Glomerular endothelial cell (primary cell): ENCODE results near the gene TICAM1. TPM values are rescaled to one million over a fixed set of nuclear protein-coding genes. Genes with fewer than 3 reads are reported as not detected.
"Not testable (repeated sequence)": the region's sequence is repeated elsewhere in the genome, so short reads cannot be mapped to it uniquely, and the experiment has no call there.

Experiments used
- DNase-seq: peaks from one replicate; pipeline ENCODE4 v3.0.0-alpha.2; 2011; ENCODE audit warnings: low read depth, low spot score; ENCODE audit errors: extremely low read depth
- total RNA-seq: library from RNA; depleted of rRNA; stranded (reverse); fragments of >200 nt; gene quantifications from 2 replicates; pipeline ENCODE4 v1.2.3, GENCODE V29; 2015

Gene TICAM1
- total RNA-seq, 1 donor from 2014 or later = 16.7 TPM

GRCh38 chr19:4845975-4846374 is 14.5 kb upstream of the TICAM1 start:
- DNase-seq = not testable (repeated sequence)

- no peak for DNase-seq
Observed at GRCh38 chr19:4844348-4845179, 13.1 kb upstream of the TICAM1 start.

- no peak for DNase-seq
Observed at GRCh38 chr19:4843647-4843965, 12.1 kb upstream of the TICAM1 start.

GRCh38 chr19:4839192-4839591 is 7.7 kb upstream of the TICAM1 start:
- DNase-seq = no peak

GRCh38 chr19:4832776-4833175 is 1.3 kb upstream of the TICAM1 start:
- DNase-seq = no peak

- not testable (repeated sequence) for DNase-seq
Observed at GRCh38 chr19:4831979-4832340, 448 bp upstream of the TICAM1 start.

- no peak for DNase-seq
Observed at GRCh38 chr19:4830768-4831265, 695 bp downstream of the TICAM1 start.

GRCh38 chr19:4830332-4830731 is 1.2 kb downstream of the TICAM1 start:
- no peak for DNase-seq

GRCh38 chr19:4829001-4829712 is 2.4 kb downstream of the TICAM1 start:
- DNase-seq = no peak

GRCh38 chr19:4823577-4823976 is 7.9 kb downstream of the TICAM1 start:
- DNase-seq = no peak

GRCh38 chr19:4822354-4822753 is 9.2 kb downstream of the TICAM1 start:
- DNase-seq = not testable (repeated sequence)

GRCh38 chr19:4821265-4821664 is 10.2 kb downstream of the TICAM1 start:
- no peak for DNase-seq

- no peak for DNase-seq
Observed at GRCh38 chr19:4817467-4818277, 13.8 kb downstream of the TICAM1 start.

- no peak for DNase-seq
Observed at GRCh38 chr19:4816950-4817278, 14.6 kb downstream of the TICAM1 start.

GRCh38 chr19:4816202-4816949 is 15.1 kb downstream of the TICAM1 start:
- no peak for DNase-seq

- no peak for DNase-seq
Observed at GRCh38 chr19:4815426-4816201, 15.9 kb downstream of the TICAM1 start.

GRCh38 chr19:4814625-4815425 is 16.7 kb downstream of the TICAM1 start:
- DNase-seq = no peak

- DNase-seq = no peak
Observed at GRCh38 chr19:4811328-4812131, 20.0 kb downstream of the TICAM1 start.
